Measurements from ENCODE around the gene KLF6.

- TF ChIP-seq POLR2A (IDR thresholded peaks at IDR 0.05; ENCODE audit: low read depth, low read length) (no peak), POLR2AphosphoS5 (IDR thresholded peaks at IDR 0.05; ENCODE audit: low read depth, low read length) (no peak), SPI1 (IDR thresholded peaks at IDR 0.05; ENCODE audit: low read depth, low read length) (no peak), TAF1 (IDR thresholded peaks at IDR 0.05; ENCODE audit: low read depth, low read length) (no peak)
Measured at GRCh38 chr10:3793553-3793952, 8.5 kb upstream of the KLF6 start.
